Measurements from ENCODE around the gene FRMPD4.

FRMPD4 gene

GRCh38 chrX:12138361-12139313, at the start of gene FRMPD4:
TSS of gene FRMPD4 (plus strand) at chrX:12138473. CDS start at chrX:12138972, 499 bp downstream.
- no peak within 1 kb of the TSS for H3K4me3 Mint-ChIP-seq
- H3K27ac Mint-ChIP-seq: no peak within 1 kb of the TSS
- H3K4me1 Mint-ChIP-seq: no peaks in the 10 kb centered on the region

GRCh38 chrX:12089740-12090139, 48.5 kb upstream of the FRMPD4 start:
- Mint-ChIP-seq H3K27me3 (peaks cover 2% of the 10 kb centered on the region), H3K27ac (no peak overlapping the region), H3K9me3 (no peaks in the 10 kb centered on the region)

More at GRCh38 chrX:12138361-12139313, at the start of gene FRMPD4:
- H3K9me3 Mint-ChIP-seq: no peaks in the 10 kb centered on the region
- peaks cover 4% of the 10 kb centered on the region for H3K27me3 Mint-ChIP-seq
- H3K36me3 Mint-ChIP-seq: no peaks in the 10 kb centered on the region

GRCh38 chrX:12113321-12113720, 25.0 kb upstream of the FRMPD4 start:
- H3K36me3 Mint-ChIP-seq: no peaks in the 10 kb centered on the region
- no peaks in the 10 kb centered on the region for H3K4me1 Mint-ChIP-seq
- no peak overlapping the region for H3K27ac Mint-ChIP-seq
- no peaks in the 10 kb centered on the region for H3K9me3 Mint-ChIP-seq
- no peaks in the 10 kb centered on the region for H3K27me3 Mint-ChIP-seq
- H3K4me3 Mint-ChIP-seq: no peak overlapping the region

More at GRCh38 chrX:12089740-12090139, 48.5 kb upstream of the FRMPD4 start:
- no peaks in the 10 kb centered on the region for H3K36me3 Mint-ChIP-seq
- no peaks in the 10 kb centered on the region for H3K4me1 Mint-ChIP-seq
- no peak overlapping the region for H3K4me3 Mint-ChIP-seq

- no peaks in the 10 kb centered on the region for H3K27me3 Mint-ChIP-seq
- H3K9me3 Mint-ChIP-seq: no peaks in the 10 kb centered on the region
- no peaks in the 10 kb centered on the region for H3K4me1 Mint-ChIP-seq
- no peak overlapping the region for H3K4me3 Mint-ChIP-seq
- no peaks in the 10 kb centered on the region for H3K36me3 Mint-ChIP-seq
- H3K27ac Mint-ChIP-seq: no peak overlapping the region
Observed at GRCh38 chrX:12115377-12115776, 22.9 kb upstream of the FRMPD4 start.

- H3K4me1 Mint-ChIP-seq: no peaks in the 10 kb centered on the region
- no peaks in the 10 kb centered on the region for H3K36me3 Mint-ChIP-seq
- no peak overlapping the region for H3K27ac Mint-ChIP-seq
- H3K27me3 Mint-ChIP-seq: no peaks in the 10 kb centered on the region
- no peaks in the 10 kb centered on the region for H3K9me3 Mint-ChIP-seq
- H3K4me3 Mint-ChIP-seq: no peak overlapping the region
Observed at GRCh38 chrX:12118134-12118533, 20.1 kb upstream of the FRMPD4 start.

GRCh38 chrX:12128017-12128416, 10.3 kb upstream of the FRMPD4 start:
- no peaks in the 10 kb centered on the region for H3K9me3 Mint-ChIP-seq
- H3K4me3 Mint-ChIP-seq: no peak overlapping the region
- H3K27ac Mint-ChIP-seq: no peak overlapping the region
- H3K27me3 Mint-ChIP-seq: peaks cover 1% of the 10 kb centered on the region
- H3K4me1 Mint-ChIP-seq: no peaks in the 10 kb centered on the region
- H3K36me3 Mint-ChIP-seq: no peaks in the 10 kb centered on the region

- Mint-ChIP-seq H3K4me3 (no peak overlapping the region), H3K27me3 (peaks cover 4% of the 10 kb centered on the region)
Observed at GRCh38 chrX:12137951-12138360, 317 bp upstream of the FRMPD4 start.

GRCh38 chrX:12139934-12140611, 1.8 kb downstream of the FRMPD4 start:
- Mint-ChIP-seq H3K9me3 (no peaks in the 10 kb centered on the region), H3K27me3 (peaks cover 4% of the 10 kb centered on the region), H3K27ac (no peak overlapping the region), H3K4me1 (no peaks in the 10 kb centered on the region), H3K4me3 (no peak overlapping the region), H3K36me3 (no peaks in the 10 kb centered on the region)

More at GRCh38 chrX:12137951-12138360, 317 bp upstream of the FRMPD4 start:
- Mint-ChIP-seq H3K36me3 (no peaks in the 10 kb centered on the region), H3K4me1 (no peaks in the 10 kb centered on the region), H3K27ac (no peak overlapping the region), H3K9me3 (no peaks in the 10 kb centered on the region)

GRCh38 chrX:12141511-12141910, 3.2 kb downstream of the FRMPD4 start:
- Mint-ChIP-seq H3K9me3 (no peaks in the 10 kb centered on the region), H3K4me3 (no peak overlapping the region), H3K36me3 (no peaks in the 10 kb centered on the region), H3K27ac (no peak overlapping the region), H3K4me1 (no peaks in the 10 kb centered on the region), H3K27me3 (peaks cover 1% of the 10 kb centered on the region)

- Mint-ChIP-seq H3K9me3 (no peaks in the 10 kb centered on the region), H3K4me1 (no peaks in the 10 kb centered on the region), H3K27ac (no peak overlapping the region), H3K36me3 (no peaks in the 10 kb centered on the region), H3K4me3 (no peak overlapping the region), H3K27me3 (peaks cover 1% of the 10 kb centered on the region)
Observed at GRCh38 chrX:12142661-12143060, 4.4 kb downstream of the FRMPD4 start.

- Mint-ChIP-seq H3K27ac (no peak overlapping the region), H3K27me3 (no peaks in the 10 kb centered on the region), H3K9me3 (no peaks in the 10 kb centered on the region), H3K4me3 (no peak overlapping the region), H3K36me3 (no peaks in the 10 kb centered on the region), H3K4me1 (no peaks in the 10 kb centered on the region)
Observed at GRCh38 chrX:12145402-12145801, 7.1 kb downstream of the FRMPD4 start.

GRCh38 chrX:12149670-12150407, 11.6 kb downstream of the FRMPD4 start:
- Mint-ChIP-seq H3K27ac (no peak overlapping the region), H3K4me1 (no peaks in the 10 kb centered on the region), H3K27me3 (no peaks in the 10 kb centered on the region), H3K9me3 (no peaks in the 10 kb centered on the region), H3K4me3 (no peak overlapping the region), H3K36me3 (no peaks in the 10 kb centered on the region)

- H3K27ac Mint-ChIP-seq: no peak overlapping the region
- H3K4me3 Mint-ChIP-seq: no peak overlapping the region
- H3K4me1 Mint-ChIP-seq: no peaks in the 10 kb centered on the region
- H3K27me3 Mint-ChIP-seq: no peaks in the 10 kb centered on the region
- no peaks in the 10 kb centered on the region for H3K36me3 Mint-ChIP-seq
- H3K9me3 Mint-ChIP-seq: no peaks in the 10 kb centered on the region
Observed at GRCh38 chrX:12153317-12153716, 15.0 kb downstream of the FRMPD4 start.

GRCh38 chrX:12153741-12154140, 15.5 kb downstream of the FRMPD4 start:
- Mint-ChIP-seq H3K4me3 (no peak overlapping the region), H3K4me1 (no peaks in the 10 kb centered on the region), H3K9me3 (no peaks in the 10 kb centered on the region), H3K27ac (no peak overlapping the region), H3K27me3 (no peaks in the 10 kb centered on the region), H3K36me3 (no peaks in the 10 kb centered on the region)

GRCh38 chrX:12159799-12160198, 21.5 kb downstream of the FRMPD4 start:
- H3K4me1 Mint-ChIP-seq: no peaks in the 10 kb centered on the region
- no peaks in the 10 kb centered on the region for H3K36me3 Mint-ChIP-seq

More at GRCh38 chrX:12159799-12160198, 21.5 kb downstream of the FRMPD4 start:
- Mint-ChIP-seq H3K9me3 (no peaks in the 10 kb centered on the region), H3K27ac (no peak overlapping the region), H3K4me3 (no peak overlapping the region), H3K27me3 (no peaks in the 10 kb centered on the region)
